Astrocyte (in vitro differentiated cells and primary cell): ENCODE measurements around the gene AHSP.

Experiments
- EZH2 ChIP-seq: IDR thresholded peaks from 2 replicates; pipeline ENCODE4 v1.6.1; 2012; ENCODE audit warnings: mild to moderate bottlenecking, low read length, inconsistent platforms; ENCODE audit not compliant: insufficient read depth
- TF ChIP-seq, protein P1 (sequence below): IDR thresholded peaks from 2 replicates; pipeline ENCODE4 v1.5.1; 2011; ENCODE audit warnings: low read depth, mild to moderate bottlenecking, inconsistent platforms, low read length, moderate library complexity; ENCODE audit not compliant: insufficient read depth

DNA sequence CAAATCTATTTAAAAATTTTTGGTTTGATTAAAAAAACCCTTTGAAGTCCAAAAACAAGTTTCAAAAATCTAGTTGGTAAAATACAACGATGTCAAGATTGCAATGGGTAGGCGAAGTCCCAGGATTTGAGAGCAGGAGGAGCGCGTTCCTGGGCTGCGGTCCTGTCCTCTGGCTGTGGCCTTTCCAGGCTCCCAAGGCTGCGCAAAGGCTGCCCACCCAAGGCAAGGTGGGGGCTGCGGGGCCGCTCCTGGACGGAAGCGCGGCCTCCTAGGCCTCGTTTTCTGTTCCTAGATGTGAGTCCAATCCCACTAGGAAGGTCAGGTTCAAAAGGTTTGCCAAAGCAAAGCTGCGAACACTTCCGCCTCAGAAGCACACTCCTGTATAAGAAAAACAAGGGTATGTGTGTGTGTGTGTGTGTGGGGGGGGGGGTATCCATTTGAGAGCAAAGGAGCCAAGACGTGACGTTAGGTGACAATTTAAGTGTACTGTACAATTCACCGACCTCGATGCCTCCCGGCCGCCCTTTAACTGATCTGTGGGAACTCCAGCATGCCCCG, 9.2 kb downstream of the AHSP start:
- TF ChIP-seq, protein P1, sequence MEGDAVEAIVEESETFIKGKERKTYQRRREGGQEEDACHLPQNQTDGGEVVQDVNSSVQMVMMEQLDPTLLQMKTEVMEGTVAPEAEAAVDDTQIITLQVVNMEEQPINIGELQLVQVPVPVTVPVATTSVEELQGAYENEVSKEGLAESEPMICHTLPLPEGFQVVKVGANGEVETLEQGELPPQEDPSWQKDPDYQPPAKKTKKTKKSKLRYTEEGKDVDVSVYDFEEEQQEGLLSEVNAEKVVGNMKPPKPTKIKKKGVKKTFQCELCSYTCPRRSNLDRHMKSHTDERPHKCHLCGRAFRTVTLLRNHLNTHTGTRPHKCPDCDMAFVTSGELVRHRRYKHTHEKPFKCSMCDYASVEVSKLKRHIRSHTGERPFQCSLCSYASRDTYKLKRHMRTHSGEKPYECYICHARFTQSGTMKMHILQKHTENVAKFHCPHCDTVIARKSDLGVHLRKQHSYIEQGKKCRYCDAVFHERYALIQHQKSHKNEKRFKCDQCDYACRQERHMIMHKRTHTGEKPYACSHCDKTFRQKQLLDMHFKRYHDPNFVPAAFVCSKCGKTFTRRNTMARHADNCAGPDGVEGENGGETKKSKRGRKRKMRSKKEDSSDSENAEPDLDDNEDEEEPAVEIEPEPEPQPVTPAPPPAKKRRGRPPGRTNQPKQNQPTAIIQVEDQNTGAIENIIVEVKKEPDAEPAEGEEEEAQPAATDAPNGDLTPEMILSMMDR = no peak
- TF ChIP-seq EZH2 = no peak
